Measurements from ENCODE around the gene SIRT2. TPM values are rescaled to one million over a fixed set of nuclear protein-coding genes. Genes with fewer than 3 reads are reported as not detected.

The SIRT2 gene
- total and polyA plus RNA-seq, 2 of the 8 experiments (the other 6 are each of a cell fraction or from before 2014, with no cell fraction given): 6.5 to 10.0 TPM

- TF ChIP-seq CTCF (IDR thresholded peaks at IDR 0.05; ENCODE audit: control extremely low read depth in 1 of 3, insufficient read depth in 1 of 3, low read depth in 1 of 3, low read length in 3 of 3) (no peak), CHD2 (IDR thresholded peaks at IDR 0.05; ENCODE audit: low read length) (no peak), CEBPB (IDR thresholded peaks at IDR 0.05; ENCODE audit: low read depth, low read length) (no peak), JUN (IDR thresholded peaks at IDR 0.05; ENCODE audit: low read depth, low read length) (no peak)
These were observed 20.0 kb downstream of the SIRT2 start (continued) for GRCh38 chr19:38879400-38879751.

Measured in H1 (cell line).